Kidney (tissue), 14 donors: Measurements from ENCODE around the gene ZBTB44. TPM values are rescaled to one million over a fixed set of nuclear protein-coding genes. Genes with fewer than 3 reads are reported as not detected.

Source experiments
- DNase-seq, 5 donors: peaks; one replicate each; pipeline ENCODE4 v3.0.0-alpha.2; 2013 to 2020
- FAIRE-seq: peaks from 2 replicates; lab custom pipeline; 2012; peaks lifted over from hg19 to GRCh38; lab: Jason Lieb, UNC
- H3K27ac ChIP-seq, 2 donors: one replicate each; pipeline ENCODE4 v1.7.0; 2013; ENCODE audit warnings: low read depth in 2 of 2, low read length in 2 of 2, inconsistent platforms in 1 of 2
- H3K27me3 ChIP-seq: one replicate; pipeline ENCODE4 v1.7.1; 2013; ENCODE audit warnings: low read length, inconsistent platforms; ENCODE audit not compliant: control insufficient read depth, insufficient read depth
- H3K36me3 ChIP-seq, 3 donors: one replicate each; pipeline versions ENCODE4 v1.7.0 to v1.7.1; 2013; ENCODE audit warnings: low read length in 3 of 3, control low read depth in 1 of 3, inconsistent platforms in 1 of 3; ENCODE audit not compliant: insufficient read depth in 3 of 3, control insufficient read depth in 2 of 3
- H3K4me1 ChIP-seq, 3 donors: one replicate each; pipeline versions ENCODE4 v1.7.0 to v1.7.1; 2013; ENCODE audit warnings: low read length in 3 of 3, inconsistent platforms in 1 of 3, low read depth in 1 of 3; ENCODE audit not compliant: control insufficient read depth in 2 of 3, insufficient read depth in 2 of 3
- H3K4me3 ChIP-seq, 3 donors: one replicate each; pipeline versions ENCODE4 v1.7.0 to v1.8.1; 2013; ENCODE audit warnings: low read length in 3 of 3, control low read depth in 1 of 3, inconsistent platforms in 1 of 3
- H3K9ac ChIP-seq, 3 donors: one replicate each; pipeline versions ENCODE4 v1.7.0 to v1.7.1; 2013; ENCODE audit warnings: low read length in 3 of 3, control low read depth in 1 of 3, inconsistent platforms in 1 of 3
- H3K9me3 ChIP-seq, 3 donors: one replicate each; pipeline versions ENCODE4 v1.7.0 to v1.7.1; 2013; ENCODE audit warnings: low read length in 3 of 3, control low read depth in 1 of 3, inconsistent platforms in 1 of 3; ENCODE audit not compliant: control insufficient read depth in 2 of 3, insufficient read depth in 1 of 3
- intact Hi-C: fragments of 100-400 bp; cut with DNase I; formaldehyde crosslinking; loops from one replicate; pipeline ENCODE4 v1.11.1; 2022
- polyA plus RNA-seq: library from polyadenylated mRNA; stranded (reverse); fragments of 350-450 nt; fragmentation: Illumina TruSeq; extraction: RNeasy Lipid Tissue Mini Kit (QIAGEN cat#74804); gene quantifications from one replicate; pipeline ENCODE4 v1.2.3, GENCODE V29; 2014; ENCODE audit warnings: low read depth, low replicate concordance; ENCODE audit not compliant: insufficient read depth
- total RNA-seq: library from RNA; stranded (reverse); fragmentation: NEBNext Ultra II Directional; extraction: Animal tissue kit (Norgen Biotek cat#: 25700); gene quantifications from one replicate; pipeline ENCODE4 v1.2.1, GENCODE V29; 2021
- TF ChIP-seq, protein P1 (sequence below): IDR thresholded peaks from 3 replicates; pipeline ENCODE4 v1.5.1; 2012; ENCODE audit warnings: mild to moderate bottlenecking, moderate library complexity, borderline replicate concordance; ENCODE audit not compliant: insufficient read depth; ENCODE audit errors: extremely low read depth
- donor health status: control.
- donor health status: control.
- donor health status: control.
- donor health status: control.
- donor health status: control.
- donor health status: DM: yes; HTN: yes; CAD: no.
- donor health status: Normal renal cell carcinoma (clear cell type).

The ZBTB44 gene
- total and polyA plus RNA-seq, 2 donors from 2014 or later = 13.1 to 59.7 TPM

DNA sequence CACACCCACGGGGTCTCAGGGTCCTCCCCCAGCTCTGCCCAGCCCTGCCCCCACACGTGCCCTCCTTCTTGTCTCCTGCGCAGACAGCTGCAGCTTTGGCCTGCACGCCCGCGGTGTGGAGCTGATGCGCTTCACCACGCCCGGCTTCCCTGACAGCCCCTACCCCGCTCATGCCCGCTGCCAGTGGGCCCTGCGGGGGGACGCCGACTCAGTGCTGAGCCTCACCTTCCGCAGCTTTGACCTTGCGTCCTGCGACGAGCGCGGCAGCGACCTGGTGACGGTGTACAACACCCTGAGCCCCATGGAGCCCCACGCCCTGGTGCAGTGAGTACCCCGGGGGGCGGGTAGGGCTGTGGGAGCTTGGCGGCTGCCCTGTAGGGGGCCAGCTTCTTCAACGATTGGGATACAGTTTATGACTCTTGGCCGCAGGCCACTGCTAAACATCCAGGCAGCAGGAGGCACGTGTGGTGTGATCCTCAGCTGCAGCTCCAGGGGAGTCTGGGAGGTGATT, 124.3 kb downstream of the ZBTB44 start:
- H3K4me1 ChIP-seq = peaks cover 0 to 4% (median 0%) of the 10 kb centered on the region in 3 donors
- no peak overlapping the region for H3K9ac ChIP-seq
- FAIRE-seq (no peak), DNase-seq (peak in 1 of 5 donors; percentile 73)
- TF ChIP-seq, protein P1, sequence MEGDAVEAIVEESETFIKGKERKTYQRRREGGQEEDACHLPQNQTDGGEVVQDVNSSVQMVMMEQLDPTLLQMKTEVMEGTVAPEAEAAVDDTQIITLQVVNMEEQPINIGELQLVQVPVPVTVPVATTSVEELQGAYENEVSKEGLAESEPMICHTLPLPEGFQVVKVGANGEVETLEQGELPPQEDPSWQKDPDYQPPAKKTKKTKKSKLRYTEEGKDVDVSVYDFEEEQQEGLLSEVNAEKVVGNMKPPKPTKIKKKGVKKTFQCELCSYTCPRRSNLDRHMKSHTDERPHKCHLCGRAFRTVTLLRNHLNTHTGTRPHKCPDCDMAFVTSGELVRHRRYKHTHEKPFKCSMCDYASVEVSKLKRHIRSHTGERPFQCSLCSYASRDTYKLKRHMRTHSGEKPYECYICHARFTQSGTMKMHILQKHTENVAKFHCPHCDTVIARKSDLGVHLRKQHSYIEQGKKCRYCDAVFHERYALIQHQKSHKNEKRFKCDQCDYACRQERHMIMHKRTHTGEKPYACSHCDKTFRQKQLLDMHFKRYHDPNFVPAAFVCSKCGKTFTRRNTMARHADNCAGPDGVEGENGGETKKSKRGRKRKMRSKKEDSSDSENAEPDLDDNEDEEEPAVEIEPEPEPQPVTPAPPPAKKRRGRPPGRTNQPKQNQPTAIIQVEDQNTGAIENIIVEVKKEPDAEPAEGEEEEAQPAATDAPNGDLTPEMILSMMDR = no peak
- no peak overlapping the region for H3K27ac ChIP-seq
- intact Hi-C loops = no loop called here
- no peaks in the 10 kb centered on the region for H3K27me3 ChIP-seq
- no peak overlapping the region for H3K4me3 ChIP-seq
- no peaks in the 10 kb centered on the region for H3K9me3 ChIP-seq
- H3K36me3 ChIP-seq = peaks cover 0 to 4% (median 0%) of the 10 kb centered on the region in 3 donors

GRCh38 chr11:130189492-130190210, 125.1 kb downstream of the ZBTB44 start:
- peak overlapping the region in 1 of 2 donors; percentile 49 for H3K27ac ChIP-seq
- FAIRE-seq (no peak), DNase-seq (peak in 1 of 5 donors; percentile 72)
- TF ChIP-seq, protein P1 = no peak
- H3K4me3 ChIP-seq = no peak overlapping the region
- H3K4me1 ChIP-seq = peaks cover 0 to 4% (median 0%) of the 10 kb centered on the region in 3 donors
- H3K27me3 ChIP-seq = no peaks in the 10 kb centered on the region
- H3K9ac ChIP-seq = no peak overlapping the region
- H3K36me3 ChIP-seq = peaks cover 0 to 3% (median 0%) of the 10 kb centered on the region in 3 donors
- no peaks in the 10 kb centered on the region for H3K9me3 ChIP-seq
- intact Hi-C loops = no loop called here

DNA sequence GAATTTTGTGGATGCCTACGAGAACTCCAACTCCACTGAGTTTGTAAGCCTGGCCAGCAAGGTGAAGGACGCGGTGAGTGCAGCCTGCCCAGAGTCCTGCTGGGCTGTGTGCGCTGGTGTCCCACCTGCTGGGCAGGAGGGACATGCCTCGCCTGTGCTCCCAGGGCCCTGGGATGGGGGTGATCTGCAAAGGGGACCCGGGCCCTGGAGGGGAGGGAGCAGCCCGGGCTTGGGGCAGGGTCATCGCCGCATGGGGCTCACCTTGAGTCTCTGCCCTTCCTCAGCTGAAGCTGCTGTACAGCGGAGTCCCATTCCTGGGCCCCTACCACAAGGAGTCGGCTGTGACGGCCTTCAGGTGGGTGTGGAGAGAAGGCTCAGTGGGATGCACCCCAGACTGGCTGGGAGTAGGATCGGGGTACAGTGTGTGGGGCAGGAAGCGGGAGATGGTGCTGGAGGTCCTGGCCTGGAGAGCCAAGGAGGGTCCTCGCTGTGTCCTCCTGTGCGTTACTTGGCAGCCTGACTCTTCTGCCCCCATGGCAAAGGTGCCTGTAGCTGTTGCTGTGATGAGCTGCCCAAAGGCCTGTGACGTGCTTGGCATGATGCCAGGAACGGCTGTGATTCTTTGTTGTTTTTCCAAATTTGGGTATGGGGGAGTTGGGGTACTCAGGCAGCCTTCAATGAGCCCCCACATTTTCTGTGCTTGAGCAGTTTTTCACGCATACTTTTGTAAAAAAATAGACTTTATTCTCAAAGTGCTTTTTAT, 126.0 kb downstream of the ZBTB44 start:
- intact Hi-C loops = no loop called here
- FAIRE-seq = no peak
- DNase-seq = no peak
- Histone ChIP-seq H3K36me3 (no peaks in the 10 kb centered on the region), H3K27me3 (no peaks in the 10 kb centered on the region), H3K4me3 (no peak overlapping the region), H3K9me3 (no peaks in the 10 kb centered on the region), H3K4me1 (peaks cover 0 to 4% (median 0%) of the 10 kb centered on the region in 3 donors), H3K9ac (no peak overlapping the region), H3K27ac (peak overlapping the region in 1 of 2 donors; percentile 49)
- TF ChIP-seq, protein P1 = no peak
